WERI-Rb-1 (cell line): Measurements from ENCODE around the gene LRRC53.
A peak's percentile ranks its signal among the peaks of the same experiment; 100 is the strongest.

ENCODE experiments used
- DNase-seq: peaks from one replicate; pipeline ENCODE4 v3.0.0-alpha.2; 2020
- H3K27ac ChIP-seq: fragments of 250-450 bp; sonication (Bioruptor Pico); 2 replicates; pipeline ENCODE4 v1.5.1; 2020; ENCODE audit warnings: mild to moderate bottlenecking, moderate library complexity
- H3K27me3 ChIP-seq: fragments of 250-450 bp; sonication (Bioruptor Pico); 2 replicates; pipeline ENCODE4 v1.5.1; 2021; ENCODE audit warnings: mild to moderate bottlenecking, low read depth, moderate library complexity; ENCODE audit not compliant: insufficient read depth, severe bottlenecking
- H3K36me3 ChIP-seq: fragments of 250-450 bp; sonication (Bioruptor Pico); 2 replicates; pipeline ENCODE4 v1.5.1; 2020; ENCODE audit warnings: mild to moderate bottlenecking, moderate library complexity
- H3K4me3 ChIP-seq: 2 replicates; pipeline ENCODE4 v1.5.1; 2011; ENCODE audit warnings: low read depth, mild to moderate bottlenecking, control low read depth, low read length
- H3K9me3 ChIP-seq: fragments of 250-450 bp; sonication (Bioruptor Pico); 2 replicates; pipeline ENCODE4 v1.5.1; 2021; ENCODE audit warnings: mild to moderate bottlenecking, moderate library complexity; ENCODE audit not compliant: severe bottlenecking
- TF ChIP-seq, protein P1 (sequence below): IDR thresholded peaks from 2 replicates; pipeline ENCODE4 v1.5.1; 2011; ENCODE audit warnings: low read depth, mild to moderate bottlenecking, control low read depth, inconsistent platforms, low read length

The LRRC53 gene

DNA sequence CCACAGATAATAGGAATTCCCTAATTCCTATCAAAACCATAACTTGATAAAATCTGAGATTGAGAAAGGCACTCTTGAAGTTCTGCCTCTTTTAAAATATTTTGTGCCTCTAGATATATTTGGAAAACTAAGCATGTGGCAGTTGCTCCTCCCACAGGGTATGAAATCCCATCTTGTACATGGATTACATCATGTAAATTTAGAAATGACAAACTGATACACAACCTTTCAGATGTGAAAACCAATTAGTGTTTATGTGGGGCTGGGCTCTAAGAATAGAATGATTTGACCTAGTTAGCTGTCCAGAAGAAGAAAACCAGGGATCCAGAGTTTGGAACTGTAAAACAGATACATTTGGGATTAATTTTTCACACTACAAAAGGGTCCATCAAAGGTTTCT is 15.7 kb downstream of the LRRC53 start:
- Histone ChIP-seq H3K36me3 (no peaks in the 10 kb centered on the region), H3K27ac (no peak overlapping the region), H3K27me3 (no peaks in the 10 kb centered on the region), H3K4me3 (no peak overlapping the region), H3K9me3 (no peaks in the 10 kb centered on the region)
- no peak for DNase-seq
- TF ChIP-seq, protein P1, sequence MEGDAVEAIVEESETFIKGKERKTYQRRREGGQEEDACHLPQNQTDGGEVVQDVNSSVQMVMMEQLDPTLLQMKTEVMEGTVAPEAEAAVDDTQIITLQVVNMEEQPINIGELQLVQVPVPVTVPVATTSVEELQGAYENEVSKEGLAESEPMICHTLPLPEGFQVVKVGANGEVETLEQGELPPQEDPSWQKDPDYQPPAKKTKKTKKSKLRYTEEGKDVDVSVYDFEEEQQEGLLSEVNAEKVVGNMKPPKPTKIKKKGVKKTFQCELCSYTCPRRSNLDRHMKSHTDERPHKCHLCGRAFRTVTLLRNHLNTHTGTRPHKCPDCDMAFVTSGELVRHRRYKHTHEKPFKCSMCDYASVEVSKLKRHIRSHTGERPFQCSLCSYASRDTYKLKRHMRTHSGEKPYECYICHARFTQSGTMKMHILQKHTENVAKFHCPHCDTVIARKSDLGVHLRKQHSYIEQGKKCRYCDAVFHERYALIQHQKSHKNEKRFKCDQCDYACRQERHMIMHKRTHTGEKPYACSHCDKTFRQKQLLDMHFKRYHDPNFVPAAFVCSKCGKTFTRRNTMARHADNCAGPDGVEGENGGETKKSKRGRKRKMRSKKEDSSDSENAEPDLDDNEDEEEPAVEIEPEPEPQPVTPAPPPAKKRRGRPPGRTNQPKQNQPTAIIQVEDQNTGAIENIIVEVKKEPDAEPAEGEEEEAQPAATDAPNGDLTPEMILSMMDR, result no peak

DNA sequence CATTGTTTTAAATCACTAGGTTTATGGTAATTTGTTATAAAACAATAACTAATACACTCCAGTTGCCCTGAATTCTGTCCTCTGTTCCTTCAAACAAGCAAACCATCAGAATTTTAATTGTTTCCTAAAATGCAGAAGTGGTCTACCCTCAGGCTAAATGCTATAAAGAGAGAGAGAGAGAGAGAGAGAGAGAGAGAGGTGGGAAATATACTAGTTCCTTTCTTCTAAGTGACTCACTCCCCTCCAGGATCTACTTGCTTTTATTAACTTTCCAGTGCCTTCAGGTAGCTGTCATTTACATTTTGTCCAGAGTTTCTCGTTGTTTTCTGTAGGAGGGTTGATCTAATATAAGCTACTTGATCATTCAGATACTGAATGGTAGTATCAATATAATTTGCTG is 26.4 kb downstream of the LRRC53 start:
- Histone ChIP-seq H3K9me3 (no peaks in the 10 kb centered on the region), H3K4me3 (no peak overlapping the region), H3K36me3 (no peaks in the 10 kb centered on the region), H3K27ac (no peak overlapping the region), H3K27me3 (no peaks in the 10 kb centered on the region)
- TF ChIP-seq, protein P1, result no peak
- DNase-seq, result no peak

DNA sequence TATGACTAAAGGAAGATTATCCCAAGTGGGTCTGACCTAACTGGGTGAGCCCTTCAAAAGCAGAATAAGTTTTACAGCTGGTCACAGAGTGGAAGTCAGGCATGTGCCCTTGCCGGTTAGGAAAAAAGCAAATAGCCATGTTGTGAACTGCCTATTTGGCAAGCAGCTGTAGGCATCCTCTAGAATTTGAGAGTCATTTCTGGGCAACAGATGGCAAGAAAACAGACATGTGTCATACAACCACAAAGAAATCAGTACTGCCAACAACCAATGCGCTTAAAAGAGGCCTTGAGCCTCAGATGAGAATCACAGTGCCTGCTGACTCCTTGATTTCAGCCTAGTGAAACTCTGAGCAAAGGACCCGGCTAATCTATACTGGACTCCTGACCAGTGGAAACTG is 26.8 kb downstream of the LRRC53 start:
- H3K27ac ChIP-seq, result no peak overlapping the region
- H3K36me3 ChIP-seq, result no peaks in the 10 kb centered on the region
- H3K9me3 ChIP-seq, result no peaks in the 10 kb centered on the region
- no peak overlapping the region for H3K4me3 ChIP-seq
- no peak for DNase-seq
- TF ChIP-seq, protein P1, result no peak
- no peaks in the 10 kb centered on the region for H3K27me3 ChIP-seq

DNA sequence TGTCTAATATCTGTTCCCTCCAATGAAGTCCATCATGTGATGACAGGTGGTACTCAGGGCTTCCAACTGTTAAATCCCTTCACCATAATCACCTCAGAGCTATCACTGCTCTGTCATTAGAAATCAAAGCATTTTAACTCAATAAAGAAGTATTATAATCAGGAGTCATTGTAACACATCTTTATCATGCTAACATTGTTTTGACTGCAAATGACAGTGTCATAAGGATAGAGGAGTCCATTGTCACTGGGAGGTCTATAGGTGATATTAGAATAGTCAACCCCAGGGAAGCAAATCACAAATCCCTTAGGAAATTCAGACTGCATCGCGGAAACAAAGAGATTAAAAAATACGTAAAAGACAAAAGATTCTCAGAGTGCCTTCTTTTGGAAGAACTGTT is 30.8 kb downstream of the LRRC53 start:
- H3K9me3 ChIP-seq, result no peaks in the 10 kb centered on the region
- H3K27me3 ChIP-seq, result no peaks in the 10 kb centered on the region
- peak overlapping the region; percentile 70 for H3K27ac ChIP-seq
- no peaks in the 10 kb centered on the region for H3K36me3 ChIP-seq
- H3K4me3 ChIP-seq, result peak overlapping the region; percentile 20
- TF ChIP-seq, protein P1, result no peak
- DNase-seq, result peak; percentile 51

DNA sequence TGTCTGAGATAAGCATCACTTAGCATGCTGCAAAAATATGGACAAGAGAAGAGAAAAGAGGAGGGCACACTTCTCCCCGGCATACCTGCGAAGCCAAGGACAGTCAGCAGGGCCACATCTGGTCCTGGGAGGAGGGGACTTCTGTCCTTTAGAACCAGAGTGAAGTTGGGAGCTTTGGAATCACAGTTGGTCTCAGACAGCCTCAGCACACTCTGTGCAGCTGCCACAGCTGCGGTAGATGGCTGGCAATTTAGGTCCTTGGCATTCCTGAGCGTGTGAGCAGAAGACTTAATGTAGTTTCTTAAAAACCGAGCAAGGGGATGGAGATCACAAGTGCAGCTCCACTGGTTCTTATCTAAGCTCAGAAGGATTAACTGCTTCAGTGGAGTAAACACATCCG is 32.3 kb downstream of the LRRC53 start:
- Histone ChIP-seq H3K27ac (peak overlapping the region; percentile 70), H3K4me3 (peak overlapping the region; percentile 32), H3K27me3 (no peaks in the 10 kb centered on the region), H3K36me3 (no peaks in the 10 kb centered on the region), H3K9me3 (no peaks in the 10 kb centered on the region)
- TF ChIP-seq, protein P1, result no peak
- DNase-seq, result peak; percentile 20

DNA sequence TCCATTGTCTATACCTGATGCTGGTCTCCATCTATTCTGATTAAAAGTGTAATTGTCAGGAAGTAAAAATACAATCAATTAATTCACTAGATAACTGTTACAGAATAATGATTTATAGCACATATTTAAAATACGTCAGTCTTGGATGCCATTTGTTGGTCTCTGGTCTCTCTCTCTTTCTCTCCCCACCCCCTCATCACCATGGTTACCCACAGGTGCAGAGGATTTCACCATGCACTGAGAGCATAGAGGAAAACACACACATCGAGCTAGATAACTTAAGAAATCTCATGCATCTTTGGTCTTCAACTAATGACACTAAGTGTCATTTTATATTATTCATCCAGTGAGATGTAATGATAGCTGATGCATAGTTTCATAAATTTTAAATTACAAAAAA is 33.4 kb downstream of the LRRC53 start:
- H3K36me3 ChIP-seq, result no peaks in the 10 kb centered on the region
- DNase-seq, result no peak
- TF ChIP-seq, protein P1, result no peak
- H3K9me3 ChIP-seq, result no peaks in the 10 kb centered on the region
- no peak overlapping the region for H3K27ac ChIP-seq
- H3K27me3 ChIP-seq, result no peaks in the 10 kb centered on the region
- no peak overlapping the region for H3K4me3 ChIP-seq
